SJSA1 (cell line): ENCODE measurements around the gene OR6P1. TPM values are rescaled to one million over a fixed set of nuclear protein-coding genes. Genes with fewer than 3 reads are reported as not detected.

Experiments used
- DNase-seq, 2 experiments: peaks; one replicate each; pipeline ENCODE4 v3.0.0-alpha.2; 2015 to 2020; ENCODE audit warnings: low spot score in 2 of 2, low read depth in 1 of 2
- H3K27ac ChIP-seq: fragments of 250-450 bp; sonication (Bioruptor Pico); 2 replicates; pipeline ENCODE4 v1.5.1; 2020; ENCODE audit warnings: mild to moderate bottlenecking, moderate library complexity
- H3K27me3 ChIP-seq: fragments of 250-450 bp; sonication (Bioruptor Pico); replicated peaks from 2 replicates; pipeline ENCODE4 v1.5.1; 2020; ENCODE audit warnings: mild to moderate bottlenecking, moderate library complexity
- H3K36me3 ChIP-seq: fragments of 250-450 bp; sonication (Bioruptor Pico); 2 replicates; pipeline ENCODE4 v1.5.1; 2020; ENCODE audit warnings: mild to moderate bottlenecking
- H3K4me1 ChIP-seq: fragments of 250-450 bp; sonication (Bioruptor Pico); replicated peaks from 2 replicates; pipeline ENCODE4 v1.6.1; 2021; ENCODE audit warnings: mild to moderate bottlenecking
- H3K4me3 ChIP-seq: fragments of 250-450 bp; sonication (Bioruptor Pico); 2 replicates; pipeline ENCODE4 v1.5.1; 2020; ENCODE audit warnings: mild to moderate bottlenecking
- H3K9me3 ChIP-seq: fragments of 250-450 bp; sonication (Bioruptor Pico); replicated peaks from 2 replicates; pipeline ENCODE4 v1.5.1; 2020; ENCODE audit warnings: mild to moderate bottlenecking
- total RNA-seq: library from RNA; depleted of rRNA; stranded (reverse); fragments of >200 nt; shearing (Covaris generic); gene quantifications from 2 replicates; pipeline ENCODE4 v1.2.3, GENCODE V29; 2014; rRNA removed

Gene OR6P1
- total RNA-seq, 1 experiment from 2014 or later, result not detected

- no peak overlapping the region for H3K27ac ChIP-seq
Observed at GRCh38 chr1:158552296-158552695, 18.1 kb downstream of the OR6P1 start.

GRCh38 chr1:158547533-158547932 lies 22.8 kb downstream of the OR6P1 start:
- DNase-seq, result no peak
- Histone ChIP-seq H3K27me3 (no peaks in the 10 kb centered on the region), H3K9me3 (no peaks in the 10 kb centered on the region), H3K36me3 (no peaks in the 10 kb centered on the region), H3K4me3 (no peak overlapping the region), H3K4me1 (no peaks in the 10 kb centered on the region), H3K27ac (no peak overlapping the region)

More at GRCh38 chr1:158552296-158552695, 18.1 kb downstream of the OR6P1 start:
- Histone ChIP-seq H3K36me3 (no peaks in the 10 kb centered on the region), H3K4me3 (no peak overlapping the region), H3K9me3 (no peaks in the 10 kb centered on the region), H3K4me1 (no peaks in the 10 kb centered on the region), H3K27me3 (no peaks in the 10 kb centered on the region)
- DNase-seq, result no peak

- no peak for DNase-seq
- Histone ChIP-seq H3K4me3 (no peak overlapping the region), H3K27ac (no peak overlapping the region)
Observed at GRCh38 chr1:158537609-158538008, 32.8 kb downstream of the OR6P1 start.

GRCh38 chr1:158534496-158534895 lies 35.9 kb downstream of the OR6P1 start:
- no peaks in the 10 kb centered on the region for H3K36me3 ChIP-seq
- no peaks in the 10 kb centered on the region for H3K4me1 ChIP-seq
- DNase-seq, result no peak
- no peaks in the 10 kb centered on the region for H3K9me3 ChIP-seq
- H3K4me3 ChIP-seq, result no peak overlapping the region
- H3K27me3 ChIP-seq, result no peaks in the 10 kb centered on the region
- H3K27ac ChIP-seq, result no peak overlapping the region

More at GRCh38 chr1:158537609-158538008, 32.8 kb downstream of the OR6P1 start:
- Histone ChIP-seq H3K36me3 (no peaks in the 10 kb centered on the region), H3K9me3 (no peaks in the 10 kb centered on the region), H3K4me1 (no peaks in the 10 kb centered on the region), H3K27me3 (no peaks in the 10 kb centered on the region)

GRCh38 chr1:158527190-158527815 lies 43.1 kb downstream of the OR6P1 start:
- H3K4me3 ChIP-seq, result no peak overlapping the region
- H3K9me3 ChIP-seq, result no peaks in the 10 kb centered on the region
- H3K4me1 ChIP-seq, result no peaks in the 10 kb centered on the region
- H3K27ac ChIP-seq, result no peak overlapping the region
- H3K36me3 ChIP-seq, result no peaks in the 10 kb centered on the region
- no peaks in the 10 kb centered on the region for H3K27me3 ChIP-seq
- no peak for DNase-seq

- H3K27me3 ChIP-seq, result 0 out of 2 replicates have a peak, but pooled peaks cover 2% of the 10 kb centered on the region
- H3K27ac ChIP-seq, result no peak overlapping the region
- no peaks in the 10 kb centered on the region for H3K9me3 ChIP-seq
- DNase-seq, result no peak
- H3K4me3 ChIP-seq, result no peak overlapping the region
- H3K36me3 ChIP-seq, result no peaks in the 10 kb centered on the region
- H3K4me1 ChIP-seq, result no peaks in the 10 kb centered on the region
Observed at GRCh38 chr1:158521666-158522058, 48.7 kb downstream of the OR6P1 start.

GRCh38 chr1:158520955-158521665 lies 49.3 kb downstream of the OR6P1 start:
- no peak for DNase-seq
- Histone ChIP-seq H3K4me1 (no peaks in the 10 kb centered on the region), H3K27me3 (0 out of 2 replicates have a peak, but pooled peaks cover 2% of the 10 kb centered on the region), H3K36me3 (no peaks in the 10 kb centered on the region), H3K27ac (no peak overlapping the region), H3K9me3 (no peaks in the 10 kb centered on the region), H3K4me3 (no peak overlapping the region)

- no peaks in the 10 kb centered on the region for H3K9me3 ChIP-seq
- H3K27me3 ChIP-seq, result 0 out of 2 replicates have a peak, but pooled peaks cover 2% of the 10 kb centered on the region
- no peak overlapping the region for H3K27ac ChIP-seq
- no peak for DNase-seq
- H3K4me1 ChIP-seq, result no peaks in the 10 kb centered on the region
- H3K4me3 ChIP-seq, result no peak overlapping the region
- H3K36me3 ChIP-seq, result no peaks in the 10 kb centered on the region
Observed at GRCh38 chr1:158520021-158520420, 50.4 kb downstream of the OR6P1 start.

- Histone ChIP-seq H3K4me3 (no peak overlapping the region), H3K9me3 (no peaks in the 10 kb centered on the region), H3K27me3 (0 out of 2 replicates have a peak, but pooled peaks cover 2% of the 10 kb centered on the region), H3K4me1 (no peaks in the 10 kb centered on the region), H3K36me3 (no peaks in the 10 kb centered on the region), H3K27ac (no peak overlapping the region)
- no peak for DNase-seq
Observed at GRCh38 chr1:158516966-158517365, 53.4 kb downstream of the OR6P1 start.

Other genes starting within 250 kb of the OR6P1 start
- gene CD1B, start 239.0 kb downstream of the OR6P1 start, total RNA-seq, result not detected in 2 replicates
- not detected in 2 replicates for gene CD1E, start 216.7 kb downstream of the OR6P1 start, total RNA-seq
- gene OR10T2, start 171.1 kb downstream of the OR6P1 start, total RNA-seq, result not detected in 2 replicates
- gene OR10K2, start 144.3 kb downstream of the OR6P1 start, total RNA-seq, result not detected in 2 replicates
- not detected in 2 replicates for gene OR10K1, start 108.7 kb downstream of the OR6P1 start, total RNA-seq
- not detected in 2 replicates for gene OR10R2, start 98.4 kb downstream of the OR6P1 start, total RNA-seq
- not detected in 2 replicates for gene OR6Y1, start 16.2 kb downstream of the OR6P1 start, total RNA-seq
- not detected in 2 replicates for gene OR10X1, start 9.3 kb upstream of the OR6P1 start, total RNA-seq
- not detected in 2 replicates for gene OR10Z1, start 34.7 kb upstream of the OR6P1 start, total RNA-seq
- gene SPTA1, start 116.1 kb upstream of the OR6P1 start, total RNA-seq, result not detected in 2 replicates
- gene OR6K2, start 130.1 kb upstream of the OR6P1 start, total RNA-seq, result not detected in 2 replicates
- not detected in 2 replicates for gene OR6K3, start 150.1 kb upstream of the OR6P1 start, total RNA-seq
- not detected in 2 replicates for gene OR6K6, start 184.1 kb upstream of the OR6P1 start, total RNA-seq
- not detected in 2 replicates for gene OR6N1, start 201.6 kb upstream of the OR6P1 start, total RNA-seq
- not detected in 2 replicates for gene OR6N2, start 210.6 kb upstream of the OR6P1 start, total RNA-seq